HepG2 (cell line): Measurements from ENCODE around the gene ACAP1. TPM values are rescaled to one million over a fixed set of nuclear protein-coding genes. Genes with fewer than 3 reads are reported as not detected.

Source experiments
- HDAC2 ChIP-seq: sonication (generic); formaldehyde crosslinking; IDR thresholded peaks from 2 replicates; pipeline ENCODE4 v1.4.0; 2020; ENCODE audit warnings: missing genetic modification reagents
- HOXD1 ChIP-seq: sonication (generic); formaldehyde crosslinking; IDR thresholded peaks from 2 replicates; pipeline ENCODE4 v1.5.0; 2020; ENCODE audit warnings: missing genetic modification reagents
- KDM5A ChIP-seq: fragments of 200-600 bp; sonication (generic); IDR thresholded peaks from 2 replicates; pipeline ENCODE4 v1.7.0; 2018; ENCODE audit warnings: antibody characterized with exemption, mild to moderate bottlenecking, low read length, borderline replicate concordance
- MAFG ChIP-seq: sonication (generic); formaldehyde crosslinking; IDR thresholded peaks from 2 replicates; pipeline ENCODE4 v1.5.1; 2020; ENCODE audit warnings: mild to moderate bottlenecking, missing genetic modification reagents
- MEF2D ChIP-seq: sonication (generic); formaldehyde crosslinking; IDR thresholded peaks from 2 replicates; pipeline ENCODE4 v1.5.1; 2020; ENCODE audit warnings: mild to moderate bottlenecking, missing genetic modification reagents
- POLR2AphosphoS2 ChIP-seq: IDR thresholded peaks from 2 replicates; pipeline ENCODE4 v1.6.1; 2011; ENCODE audit warnings: low read depth, low read length, improper control_type of control experiment
- TAF1 ChIP-seq: sonication (generic); formaldehyde crosslinking; IDR thresholded peaks from 2 replicates; pipeline ENCODE4 v1.4.0; 2020; ENCODE audit warnings: missing genetic modification reagents
- ZNF234 ChIP-seq: sonication (generic); formaldehyde crosslinking; conservative IDR thresholded peaks from 2 replicates; pipeline ENCODE4 v1.5.1; 2020; ENCODE audit warnings: mild to moderate bottlenecking, missing genetic modification reagents
- ZNF292 ChIP-seq: sonication (generic); formaldehyde crosslinking; IDR thresholded peaks from 2 replicates; pipeline ENCODE4 v1.8.1; 2022; ENCODE audit warnings: mild to moderate bottlenecking, low read depth, missing genetic modification reagents, borderline replicate concordance
- ZNF446 ChIP-seq: sonication (generic); formaldehyde crosslinking; IDR thresholded peaks from 2 replicates; pipeline ENCODE4 v1.5.0; 2020; ENCODE audit warnings: mild to moderate bottlenecking, missing genetic modification reagents
- ZNF496 ChIP-seq: sonication (generic); formaldehyde crosslinking; IDR thresholded peaks from 2 replicates; pipeline ENCODE4 v1.8.1; 2023; ENCODE audit warnings: mild to moderate bottlenecking, moderate library complexity, missing genetic modification reagents; ENCODE audit not compliant: insufficient replicate concordance
- ZNF574 ChIP-seq: sonication (generic); formaldehyde crosslinking; IDR thresholded peaks from 2 replicates; pipeline ENCODE4 v1.4.0; 2020; ENCODE audit warnings: missing genetic modification reagents
- ZNF83 ChIP-seq: sonication (generic); formaldehyde crosslinking; IDR thresholded peaks from 2 replicates; pipeline ENCODE4 v1.4.0; 2020; ENCODE audit warnings: missing genetic modification reagents, mild to moderate bottlenecking, borderline replicate concordance
- polyA plus RNA-seq, 8 experiments: library from polyadenylated mRNA; depleted of rRNA in 3 of 8; stranded (reverse) in 7 of 8; unstranded in 1 of 8; fragments of >200 nt; fragmentation: Illumina TruSeq in 4 of 8; extraction: Trizol in 4 of 8; gene quantifications; 2 replicates each; pipeline versions ENCODE4 v1.2.1 to v1.2.3, GENCODE V29; 2011 to 2016; ENCODE audit warnings: low read depth in 4 of 8, missing spikeins in 1 of 8, mixed read lengths in 1 of 8; ENCODE audit not compliant: insufficient read depth in 1 of 8
- total RNA-seq, 5 experiments: library from RNA; depleted of rRNA; stranded (reverse); fragments of >200 nt; fragmentation: Illumina TruSeq; extraction: Trizol; gene quantifications; 2 replicates each; pipeline ENCODE4 v1.2.3, GENCODE V29; 2016; ENCODE audit warnings: low read depth in 1 of 5
- TF ChIP-seq, protein P1 (sequence below): sonication (generic); formaldehyde crosslinking; IDR thresholded peaks from 2 replicates; pipeline ENCODE4 v1.4.0; 2020; ENCODE audit warnings: mild to moderate bottlenecking, missing genetic modification reagents, borderline replicate concordance
- TF ChIP-seq, protein P2 (sequence below): sonication (generic); formaldehyde crosslinking; IDR thresholded peaks from 2 replicates; pipeline ENCODE4 v1.8.0; 2022; ENCODE audit warnings: mild to moderate bottlenecking, missing genetic modification reagents
- TF ChIP-seq, protein P3 (sequence below): sonication (generic); formaldehyde crosslinking; IDR thresholded peaks from 2 replicates; pipeline ENCODE4 v1.4.0; 2020; ENCODE audit warnings: missing genetic modification reagents

ACAP1 gene
- total and polyA plus RNA-seq, 2 of the 13 experiments (the other 11 are each of a cell fraction or from before 2014, with no cell fraction given), result 1.3 to 2.5 TPM

- TF ChIP-seq ZNF292 (CRISPR knock-in tag) (peak; percentile 46; the same call in 1 of the 2 replicates), ZNF574 (CRISPR knock-in tag) (peak; percentile 94), TAF1 (CRISPR knock-in tag) (0 out of 2 replicates have a peak, but pooled peaks have one; percentile 31), POLR2AphosphoS2 (no peak), ZNF446 (CRISPR knock-in tag) (no peak), MAFG (CRISPR knock-in tag) (no peak), ZNF234 (CRISPR knock-in tag) (no peak), ZNF496 (no peak), ZNF83 (CRISPR knock-in tag) (0 out of 2 replicates have a peak, but pooled peaks have one; percentile 67), HOXD1 (CRISPR knock-in tag) (peak; percentile 52; the same call in 1 of the 2 replicates), KDM5A (peak; percentile 85; the same call in 1 of the 2 replicates), HDAC2 (CRISPR knock-in tag) (no peak), MEF2D (CRISPR knock-in tag) (0 out of 2 replicates have a peak, but pooled peaks have one; percentile 36)
- TF ChIP-seq, protein P1, sequence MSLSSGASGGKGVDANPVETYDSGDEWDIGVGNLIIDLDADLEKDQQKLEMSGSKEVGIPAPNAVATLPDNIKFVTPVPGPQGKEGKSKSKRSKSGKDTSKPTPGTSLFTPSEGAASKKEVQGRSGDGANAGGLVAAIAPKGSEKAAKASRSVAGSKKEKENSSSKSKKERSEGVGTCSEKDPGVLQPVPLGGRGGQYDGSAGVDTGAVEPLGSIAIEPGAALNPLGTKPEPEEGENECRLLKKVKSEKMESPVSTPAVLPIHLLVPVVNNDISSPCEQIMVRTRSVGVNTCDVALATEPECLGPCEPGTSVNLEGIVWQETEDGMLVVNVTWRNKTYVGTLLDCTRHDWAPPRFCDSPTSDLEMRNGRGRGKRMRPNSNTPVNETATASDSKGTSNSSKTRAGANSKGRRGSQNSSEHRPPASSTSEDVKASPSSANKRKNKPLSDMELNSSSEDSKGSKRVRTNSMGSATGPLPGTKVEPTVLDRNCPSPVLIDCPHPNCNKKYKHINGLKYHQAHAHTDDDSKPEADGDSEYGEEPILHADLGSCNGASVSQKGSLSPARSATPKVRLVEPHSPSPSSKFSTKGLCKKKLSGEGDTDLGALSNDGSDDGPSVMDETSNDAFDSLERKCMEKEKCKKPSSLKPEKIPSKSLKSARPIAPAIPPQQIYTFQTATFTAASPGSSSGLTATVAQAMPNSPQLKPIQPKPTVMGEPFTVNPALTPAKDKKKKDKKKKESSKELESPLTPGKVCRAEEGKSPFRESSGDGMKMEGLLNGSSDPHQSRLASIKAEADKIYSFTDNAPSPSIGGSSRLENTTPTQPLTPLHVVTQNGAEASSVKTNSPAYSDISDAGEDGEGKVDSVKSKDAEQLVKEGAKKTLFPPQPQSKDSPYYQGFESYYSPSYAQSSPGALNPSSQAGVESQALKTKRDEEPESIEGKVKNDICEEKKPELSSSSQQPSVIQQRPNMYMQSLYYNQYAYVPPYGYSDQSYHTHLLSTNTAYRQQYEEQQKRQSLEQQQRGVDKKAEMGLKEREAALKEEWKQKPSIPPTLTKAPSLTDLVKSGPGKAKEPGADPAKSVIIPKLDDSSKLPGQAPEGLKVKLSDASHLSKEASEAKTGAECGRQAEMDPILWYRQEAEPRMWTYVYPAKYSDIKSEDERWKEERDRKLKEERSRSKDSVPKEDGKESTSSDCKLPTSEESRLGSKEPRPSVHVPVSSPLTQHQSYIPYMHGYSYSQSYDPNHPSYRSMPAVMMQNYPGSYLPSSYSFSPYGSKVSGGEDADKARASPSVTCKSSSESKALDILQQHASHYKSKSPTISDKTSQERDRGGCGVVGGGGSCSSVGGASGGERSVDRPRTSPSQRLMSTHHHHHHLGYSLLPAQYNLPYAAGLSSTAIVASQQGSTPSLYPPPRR (CRISPR knock-in tag), result peak; percentile 57; the same call in 1 of the 2 replicates
- TF ChIP-seq, protein P2, sequence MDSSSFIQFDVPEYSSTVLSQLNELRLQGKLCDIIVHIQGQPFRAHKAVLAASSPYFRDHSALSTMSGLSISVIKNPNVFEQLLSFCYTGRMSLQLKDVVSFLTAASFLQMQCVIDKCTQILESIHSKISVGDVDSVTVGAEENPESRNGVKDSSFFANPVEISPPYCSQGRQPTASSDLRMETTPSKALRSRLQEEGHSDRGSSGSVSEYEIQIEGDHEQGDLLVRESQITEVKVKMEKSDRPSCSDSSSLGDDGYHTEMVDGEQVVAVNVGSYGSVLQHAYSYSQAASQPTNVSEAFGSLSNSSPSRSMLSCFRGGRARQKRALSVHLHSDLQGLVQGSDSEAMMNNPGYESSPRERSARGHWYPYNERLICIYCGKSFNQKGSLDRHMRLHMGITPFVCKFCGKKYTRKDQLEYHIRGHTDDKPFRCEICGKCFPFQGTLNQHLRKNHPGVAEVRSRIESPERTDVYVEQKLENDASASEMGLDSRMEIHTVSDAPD, result no peak
- TF ChIP-seq, protein P3, sequence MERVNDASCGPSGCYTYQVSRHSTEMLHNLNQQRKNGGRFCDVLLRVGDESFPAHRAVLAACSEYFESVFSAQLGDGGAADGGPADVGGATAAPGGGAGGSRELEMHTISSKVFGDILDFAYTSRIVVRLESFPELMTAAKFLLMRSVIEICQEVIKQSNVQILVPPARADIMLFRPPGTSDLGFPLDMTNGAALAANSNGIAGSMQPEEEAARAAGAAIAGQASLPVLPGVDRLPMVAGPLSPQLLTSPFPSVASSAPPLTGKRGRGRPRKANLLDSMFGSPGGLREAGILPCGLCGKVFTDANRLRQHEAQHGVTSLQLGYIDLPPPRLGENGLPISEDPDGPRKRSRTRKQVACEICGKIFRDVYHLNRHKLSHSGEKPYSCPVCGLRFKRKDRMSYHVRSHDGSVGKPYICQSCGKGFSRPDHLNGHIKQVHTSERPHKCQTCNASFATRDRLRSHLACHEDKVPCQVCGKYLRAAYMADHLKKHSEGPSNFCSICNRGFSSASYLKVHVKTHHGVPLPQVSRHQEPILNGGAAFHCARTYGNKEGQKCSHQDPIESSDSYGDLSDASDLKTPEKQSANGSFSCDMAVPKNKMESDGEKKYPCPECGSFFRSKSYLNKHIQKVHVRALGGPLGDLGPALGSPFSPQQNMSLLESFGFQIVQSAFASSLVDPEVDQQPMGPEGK (CRISPR knock-in tag), result peak; percentile 76
Observed at GRCh38 chr17:7329374-7329996, 6.8 kb upstream of the ACAP1 start (continued).
